ENCODE data around the gene BRAT1.

DNA sequence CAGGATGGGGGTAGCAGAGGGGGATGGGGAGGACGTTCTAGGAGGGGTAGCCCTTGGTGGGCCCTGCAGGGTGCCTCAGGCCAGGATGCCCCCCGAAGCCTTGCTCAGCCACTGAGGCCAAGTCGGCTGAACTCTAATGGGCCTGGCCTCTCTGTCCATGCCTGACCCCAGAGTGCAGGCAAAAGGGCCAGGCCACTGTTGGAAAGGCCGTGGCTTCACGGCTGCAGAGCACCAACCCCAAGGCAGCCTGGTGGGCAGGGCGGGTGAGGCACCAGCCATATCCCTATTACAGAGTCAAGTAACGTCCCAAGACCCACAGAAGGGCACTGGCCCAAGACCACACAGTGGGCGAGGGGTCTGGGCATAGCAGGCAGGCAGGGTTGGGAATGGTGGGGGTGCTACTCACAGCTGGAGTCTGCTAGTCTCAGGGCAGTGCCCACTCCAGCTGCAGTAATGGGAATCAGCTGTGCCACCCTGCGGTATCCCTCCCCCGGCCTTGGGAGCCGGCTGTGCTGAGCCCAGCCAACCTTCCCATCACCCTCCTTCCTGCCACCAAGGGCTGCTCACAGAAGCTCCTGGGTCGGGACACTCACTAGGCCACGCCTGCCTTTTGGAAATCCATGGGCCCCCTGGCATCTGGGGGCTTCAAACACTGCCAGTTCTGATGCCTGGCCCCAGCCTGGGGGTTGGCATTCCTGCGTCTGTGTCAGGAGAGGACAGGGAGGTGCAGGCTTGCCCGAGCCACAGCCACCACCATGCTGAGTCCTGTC, 39.7 kb downstream of the BRAT1 start:
- TF ChIP-seq POLR2A (IDR thresholded peaks at IDR 0.05): no peak
- TF ChIP-seq, protein P1, sequence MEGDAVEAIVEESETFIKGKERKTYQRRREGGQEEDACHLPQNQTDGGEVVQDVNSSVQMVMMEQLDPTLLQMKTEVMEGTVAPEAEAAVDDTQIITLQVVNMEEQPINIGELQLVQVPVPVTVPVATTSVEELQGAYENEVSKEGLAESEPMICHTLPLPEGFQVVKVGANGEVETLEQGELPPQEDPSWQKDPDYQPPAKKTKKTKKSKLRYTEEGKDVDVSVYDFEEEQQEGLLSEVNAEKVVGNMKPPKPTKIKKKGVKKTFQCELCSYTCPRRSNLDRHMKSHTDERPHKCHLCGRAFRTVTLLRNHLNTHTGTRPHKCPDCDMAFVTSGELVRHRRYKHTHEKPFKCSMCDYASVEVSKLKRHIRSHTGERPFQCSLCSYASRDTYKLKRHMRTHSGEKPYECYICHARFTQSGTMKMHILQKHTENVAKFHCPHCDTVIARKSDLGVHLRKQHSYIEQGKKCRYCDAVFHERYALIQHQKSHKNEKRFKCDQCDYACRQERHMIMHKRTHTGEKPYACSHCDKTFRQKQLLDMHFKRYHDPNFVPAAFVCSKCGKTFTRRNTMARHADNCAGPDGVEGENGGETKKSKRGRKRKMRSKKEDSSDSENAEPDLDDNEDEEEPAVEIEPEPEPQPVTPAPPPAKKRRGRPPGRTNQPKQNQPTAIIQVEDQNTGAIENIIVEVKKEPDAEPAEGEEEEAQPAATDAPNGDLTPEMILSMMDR (IDR thresholded peaks at IDR 0.05): no peak
